ENCODE results near the gene PRDM11.
"Not testable (repeated sequence)": the region's sequence is repeated elsewhere in the genome, so short reads cannot be mapped to it uniquely, and the experiment has no call there.

Gene PRDM11

GRCh38 chr11:45238724-45239123, 92.3 kb downstream of the PRDM11 start:
- DNase-seq, result peak; percentile 58

DNA sequence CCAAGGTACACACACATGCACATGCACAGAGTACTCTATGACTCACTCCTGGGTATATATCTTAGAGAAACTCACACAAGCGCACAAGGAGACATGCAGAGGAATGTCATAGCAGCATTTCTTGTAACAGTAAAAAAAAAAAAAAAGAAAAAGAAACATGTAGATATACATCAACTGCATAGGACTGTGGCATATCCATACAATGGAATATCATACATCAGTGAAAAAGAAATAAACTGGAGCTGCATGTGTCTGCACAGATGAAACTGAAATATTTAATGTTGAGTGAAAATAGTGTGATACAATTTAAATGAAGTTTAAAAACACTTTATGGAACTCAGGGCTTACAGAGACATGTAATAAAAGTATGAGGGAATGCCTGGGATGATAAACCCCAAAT, 93.3 kb downstream of the PRDM11 start:
- DNase-seq, result no peak

DNA sequence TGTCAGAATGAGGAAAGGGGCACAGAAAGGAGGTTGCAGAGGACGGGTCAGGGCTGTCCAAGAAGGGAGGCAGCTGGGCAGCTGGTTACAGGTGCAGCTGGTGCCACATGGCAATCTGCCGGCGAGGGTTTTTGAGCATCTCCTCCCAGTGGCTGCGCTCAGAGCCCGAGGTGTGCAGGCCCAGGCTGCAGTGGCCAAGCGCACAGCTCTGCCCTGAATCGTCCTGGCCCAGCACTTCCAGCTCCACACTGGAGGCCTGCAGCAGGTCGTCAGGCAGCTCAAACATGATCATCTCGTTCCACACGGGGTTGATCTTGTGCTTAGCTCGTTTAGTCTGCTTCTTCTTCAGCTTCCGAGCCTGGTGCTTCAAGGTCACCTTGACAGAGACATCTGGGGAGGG, 97.5 kb downstream of the PRDM11 start:
- no peak for DNase-seq

DNA sequence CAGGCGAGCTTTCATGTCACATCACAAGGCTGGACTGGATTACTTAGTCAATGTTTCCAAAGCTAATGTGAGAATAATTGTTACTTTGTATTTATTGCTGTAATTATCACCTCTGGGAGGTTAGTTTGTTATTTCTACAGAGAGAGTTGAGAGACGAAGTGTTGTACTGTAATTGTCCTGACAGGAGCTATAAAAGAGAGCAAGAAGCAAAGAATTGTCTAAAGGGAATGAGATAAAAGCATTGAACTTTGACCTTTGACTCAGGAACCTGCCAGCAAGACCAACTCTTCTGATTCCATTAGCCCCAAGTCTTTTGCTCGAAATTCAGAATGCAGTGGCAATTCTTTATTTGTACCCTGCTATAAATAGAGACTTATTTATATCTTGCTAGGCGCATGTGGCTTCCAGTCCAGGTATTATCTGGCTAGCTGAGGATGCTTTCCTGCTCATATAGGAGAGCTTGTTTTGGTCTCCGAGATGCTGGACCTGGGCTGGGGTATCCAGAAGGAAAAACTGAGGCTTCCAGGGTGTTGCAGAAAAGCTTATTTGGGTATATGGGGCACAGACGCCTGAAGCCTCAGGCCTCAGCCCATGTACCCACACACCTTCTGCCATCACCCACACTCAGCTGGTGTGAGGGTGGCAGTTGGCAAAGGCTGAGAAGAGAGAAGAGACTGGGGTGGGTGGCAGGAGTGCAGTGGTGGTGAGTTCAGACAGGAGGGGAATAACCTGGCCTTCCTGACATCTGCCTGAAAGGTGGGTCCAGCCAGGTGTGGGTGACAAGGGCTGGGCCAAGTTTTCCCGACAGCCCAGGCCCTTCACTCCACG, 99.0 kb downstream of the PRDM11 start:
- no peak for DNase-seq

DNA sequence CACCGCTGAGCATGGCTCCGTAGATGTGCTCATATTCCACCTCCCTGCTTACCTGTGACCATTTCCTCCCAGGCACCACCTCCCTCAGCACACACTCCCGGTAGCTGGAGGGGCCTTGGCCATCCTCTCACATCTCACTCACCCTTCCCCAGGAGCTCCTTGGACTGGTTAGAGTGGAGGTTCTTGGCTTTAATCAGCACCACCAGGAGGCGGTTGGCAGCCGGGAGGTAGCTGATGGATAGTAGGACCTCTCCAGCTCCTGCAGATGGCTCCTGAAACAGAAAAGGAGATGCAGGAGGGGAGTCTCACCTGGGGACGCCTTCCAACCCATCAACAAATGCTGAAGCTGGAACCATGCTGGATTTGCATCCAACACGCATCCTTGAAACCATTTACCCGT, 99.8 kb downstream of the PRDM11 start:
- no peak for DNase-seq

DNA sequence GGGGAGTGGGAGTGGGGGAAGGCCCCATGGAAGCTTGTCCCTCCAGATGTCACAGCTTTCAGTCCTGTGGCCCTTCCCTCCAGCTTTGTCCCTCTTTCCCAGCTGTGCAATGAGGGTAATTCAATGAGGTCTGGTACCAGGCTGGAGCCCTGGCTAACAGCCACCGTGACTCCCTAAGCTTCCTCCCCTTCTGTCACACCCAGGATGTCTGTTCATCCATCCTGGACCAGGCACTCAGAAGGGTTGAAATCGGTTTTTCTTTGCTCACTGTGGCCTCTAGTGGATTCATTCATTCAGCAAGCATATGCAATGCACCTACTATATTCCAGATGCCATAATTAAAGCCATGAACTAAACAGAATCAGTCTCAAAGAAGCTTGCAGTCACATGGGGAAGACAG, 101.0 kb downstream of the PRDM11 start:
- no peak for DNase-seq

DNA sequence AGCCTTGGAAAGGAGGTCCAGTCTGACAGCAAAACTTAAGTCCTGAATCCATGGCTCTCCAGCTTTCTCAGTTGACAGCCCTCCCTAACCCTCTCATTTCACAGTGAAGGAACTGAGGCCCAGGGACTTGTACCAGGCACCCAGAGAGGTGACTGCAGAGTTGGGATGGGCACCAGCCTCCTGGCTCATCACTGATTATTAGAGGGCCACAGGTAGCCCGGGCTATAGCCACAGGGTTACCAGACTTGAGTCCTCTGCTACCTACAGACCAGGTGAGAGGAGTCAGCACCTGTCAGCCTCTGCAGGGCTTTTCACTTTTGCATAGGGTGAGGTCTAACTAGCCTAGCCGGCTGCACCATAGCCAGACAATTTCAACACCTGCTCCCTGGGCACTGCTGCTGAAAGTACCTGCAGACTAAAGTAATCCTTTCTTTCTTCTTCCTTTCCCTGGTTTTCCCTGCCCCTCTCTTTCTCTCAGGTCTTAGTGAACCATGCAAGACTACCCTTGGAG, 102.1 kb downstream of the PRDM11 start:
- no peak for DNase-seq

DNA sequence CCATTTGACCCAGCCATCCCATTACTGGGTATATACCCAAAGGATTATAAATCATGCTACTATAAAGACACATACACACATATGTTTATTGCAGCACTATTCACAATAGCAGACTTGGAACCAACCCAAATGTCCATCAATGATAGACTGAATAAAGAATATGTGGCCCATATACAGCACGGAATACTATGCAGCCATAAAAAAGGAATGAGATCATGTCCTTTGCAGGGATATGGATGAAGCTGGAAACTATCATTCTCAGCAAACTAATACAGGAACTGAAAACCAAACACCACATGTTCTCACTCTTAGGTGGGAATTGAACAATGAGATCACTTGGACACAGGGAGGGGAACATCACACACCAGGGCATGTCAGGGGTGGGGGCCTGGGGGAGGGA, 102.9 kb downstream of the PRDM11 start:
- not testable (repeated sequence) for DNase-seq

DNA sequence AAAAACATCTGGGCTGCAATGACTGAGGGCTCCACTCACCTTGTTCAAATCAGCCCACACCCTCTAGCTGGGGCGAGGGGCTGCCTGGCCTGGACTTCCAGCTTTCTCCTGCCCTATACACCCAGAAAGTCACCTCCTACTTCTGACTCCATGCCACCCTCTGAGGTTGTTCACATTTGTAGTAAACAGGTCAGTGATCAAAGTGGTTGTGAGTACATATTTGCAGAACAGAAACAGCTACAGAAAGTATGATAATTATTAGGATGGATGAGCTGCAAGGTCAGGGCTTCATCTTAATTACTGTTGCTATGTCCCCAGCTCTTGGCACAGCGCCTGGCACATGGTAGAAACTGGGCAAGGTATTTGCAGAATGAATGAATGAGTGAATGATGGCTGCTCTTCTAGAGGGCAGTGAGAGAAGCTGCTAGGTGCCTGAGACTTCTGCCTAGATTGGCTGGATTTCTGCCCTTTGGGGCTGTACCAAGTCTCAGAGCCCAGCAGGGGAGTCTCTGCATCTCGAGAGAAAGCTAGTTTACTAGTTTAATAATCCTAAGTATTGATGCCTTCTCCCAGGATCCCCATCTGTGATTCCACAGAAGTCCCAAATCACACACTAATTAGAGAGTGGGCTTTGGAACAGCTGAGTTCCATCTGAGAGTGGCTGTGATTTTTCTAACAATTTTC, 103.7 kb downstream of the PRDM11 start:
- no peak for DNase-seq

DNA sequence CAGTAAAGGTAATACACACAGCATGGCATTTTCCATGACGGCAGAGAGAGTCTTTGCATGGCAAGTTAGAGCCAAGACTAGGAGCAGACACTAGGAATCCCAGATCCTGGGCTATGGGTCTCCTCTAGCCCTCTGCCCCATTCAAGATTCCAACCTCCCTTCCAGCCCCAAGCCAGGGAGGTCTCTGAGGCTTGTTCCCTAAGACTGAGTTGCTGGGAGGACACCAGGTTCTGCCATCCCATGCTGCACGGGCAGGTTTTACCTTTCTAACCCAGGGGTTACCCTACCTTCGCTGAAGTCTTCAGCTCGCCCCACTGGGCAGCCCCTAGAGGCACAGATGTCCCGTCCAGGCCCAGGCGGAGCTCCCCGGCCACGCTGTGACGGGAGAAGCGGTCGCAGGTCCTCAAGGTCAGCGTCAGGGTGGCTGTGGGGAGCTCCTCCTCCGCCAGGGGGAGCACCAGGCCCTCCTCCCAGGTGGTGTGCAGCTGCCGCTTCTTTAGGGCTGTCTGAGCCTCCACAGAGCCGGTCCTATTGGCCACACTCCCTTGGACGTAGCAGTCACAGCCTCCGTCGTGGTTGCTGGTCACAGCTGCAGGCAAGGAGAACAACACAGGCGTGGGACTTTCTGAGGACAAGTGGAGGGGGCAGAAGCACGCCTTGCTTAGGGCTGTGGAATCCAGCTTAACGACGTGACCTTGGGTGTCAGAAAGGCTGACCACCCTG, 105.9 kb downstream of the PRDM11 start:
- DNase-seq, result peak; percentile 48

- no peak for DNase-seq
These were observed 106.4 kb downstream of the PRDM11 start for GRCh38 chr11:45252877-45253276.

GRCh38 chr11:45253640-45254039, 107.2 kb downstream of the PRDM11 start:
- DNase-seq, result no peak

- peak; percentile 26 for DNase-seq
These were observed 107.6 kb downstream of the PRDM11 start for GRCh38 chr11:45254070-45254469.

- DNase-seq, result no peak
These were observed 112.6 kb downstream of the PRDM11 start for GRCh38 chr11:45258982-45259530.

DNA sequence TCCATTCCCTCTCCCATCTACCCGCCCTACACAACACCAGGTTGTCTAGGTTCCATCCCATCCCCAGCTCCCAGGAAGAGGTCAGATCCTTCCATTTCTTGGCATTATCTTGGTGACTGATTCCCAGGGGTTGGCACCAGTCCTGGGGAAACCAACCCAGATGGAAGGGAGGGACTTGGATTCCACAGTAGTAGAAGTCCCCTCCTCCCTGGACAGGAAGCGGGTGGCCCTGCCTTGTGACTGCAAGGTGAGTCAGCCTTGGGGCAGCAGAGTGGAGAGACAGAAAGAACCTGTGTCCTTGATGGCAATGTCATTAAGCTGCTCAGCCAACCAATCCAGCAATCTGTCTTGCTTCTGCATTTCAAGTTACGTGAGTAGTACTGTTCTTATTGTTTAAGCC, 113.2 kb downstream of the PRDM11 start:
- DNase-seq, result peak; percentile 21

- DNase-seq, result no peak
These were observed 113.6 kb downstream of the PRDM11 start for GRCh38 chr11:45260071-45260470.

GRCh38 chr11:45262900-45263299, 116.5 kb downstream of the PRDM11 start:
- no peak for DNase-seq

DNA sequence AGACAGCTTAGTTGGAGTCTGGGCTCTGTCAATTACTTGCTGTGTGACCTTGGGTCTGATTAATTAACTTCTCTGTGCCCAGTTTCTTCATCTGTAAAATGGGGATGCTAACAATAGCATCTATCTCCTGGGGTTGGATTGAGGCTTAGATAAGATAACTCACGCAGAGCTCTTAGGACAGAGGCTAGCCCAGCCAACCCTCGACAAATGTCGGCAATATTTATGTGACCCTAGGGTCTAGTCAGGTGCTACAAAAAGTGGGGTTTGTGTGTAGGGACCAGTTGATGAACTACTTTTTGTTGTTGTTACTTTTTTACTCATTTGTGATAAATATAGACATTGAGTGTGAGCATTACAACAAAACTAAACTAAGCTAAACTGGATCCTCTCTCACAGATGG, 117.3 kb downstream of the PRDM11 start:
- no peak for DNase-seq

- DNase-seq, result peak; percentile 64
These were observed 118.5 kb downstream of the PRDM11 start for GRCh38 chr11:45264839-45265515.

GRCh38 chr11:45265969-45266675, 119.7 kb downstream of the PRDM11 start:
- DNase-seq, result no peak

DNA sequence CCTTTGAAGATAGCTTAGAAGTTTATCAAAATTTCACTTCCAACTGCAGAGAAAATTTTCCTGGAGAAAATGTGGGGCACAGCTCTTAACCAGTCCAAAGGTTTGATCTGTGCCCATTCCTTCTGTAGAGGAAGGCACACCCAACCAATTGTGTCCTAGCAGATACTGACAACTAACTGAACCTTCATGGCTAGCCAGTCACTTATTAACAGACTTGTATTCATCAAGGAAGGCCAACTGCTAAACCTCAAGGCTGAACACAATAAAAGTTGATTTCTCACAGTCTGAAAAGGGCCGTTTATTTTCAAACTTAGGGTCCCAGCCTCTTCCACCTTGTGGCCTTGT, 120.2 kb downstream of the PRDM11 start:
- no peak for DNase-seq

- no peak for DNase-seq
These were observed 120.6 kb downstream of the PRDM11 start for GRCh38 chr11:45267052-45267451.
